HEK293 (cell line): Measurements from ENCODE around the gene WDTC1.

ENCODE experiments used
- CTCF ChIA-PET: fragments of 350-600 bp; formaldehyde crosslinking; extraction: SDS; loops from one replicate; lab custom pipeline; 2021; ENCODE audit warnings: antibody characterized with exemption; lab: Yijun Ruan, JAX
- POLR2A ChIA-PET: fragments of 300-600 bp; formaldehyde crosslinking; extraction: SDS; loops from one replicate; lab custom pipeline; 2020; ENCODE audit warnings: antibody characterized with exemption, inconsistent platforms; lab: Yijun Ruan, JAX
- H3K27ac ChIP-seq: fragments of 200-500 bp; sonication (Bioruptor generic); 2 replicates; pipeline ENCODE4 v1.5.1; 2014; ENCODE audit warnings: low read depth, low read length, control low read depth, inconsistent platforms; ENCODE audit errors: extremely low read depth
- H3K36me3 ChIP-seq, 2 experiments: fragments of 200-500 bp in 1 of 2; sonication (Bioruptor generic) in 1 of 2; 1 replicate in 1 of 2; 2 replicates in 1 of 2; pipeline ENCODE4 v1.5.1; 2014 to 2017; ENCODE audit warnings: inconsistent platforms in 2 of 2, low read length in 2 of 2; ENCODE audit not compliant: control insufficient read depth in 2 of 2, insufficient read depth in 1 of 2
- H3K4me1 ChIP-seq: fragments of 200-500 bp; sonication (Bioruptor generic); 2 replicates; pipeline ENCODE4 v1.5.1; 2014; ENCODE audit warnings: mild to moderate bottlenecking, low read length, inconsistent platforms; ENCODE audit not compliant: control insufficient read depth, insufficient read depth
- H3K4me3 ChIP-seq: 2 replicates; pipeline ENCODE4 v1.5.1; 2011; ENCODE audit warnings: low read depth, mild to moderate bottlenecking, control low read depth, low read length, moderate library complexity
- H3K9me3 ChIP-seq: fragments of 200-500 bp; sonication (Bioruptor generic); 2 replicates; pipeline ENCODE4 v1.5.1; 2014; ENCODE audit warnings: low read depth, low read length, inconsistent platforms; ENCODE audit not compliant: control insufficient read depth, insufficient read depth
- KLF9 ChIP-seq: fragments of 450-650 bp; formaldehyde crosslinking; IDR thresholded peaks from 2 replicates; pipeline ENCODE4 v1.5.1; 2016; ENCODE audit warnings: missing biosample characterization, missing genetic modification characterization, low read depth
- MEIS1 ChIP-seq: sonication (generic); formaldehyde crosslinking; IDR thresholded peaks from 2 replicates; pipeline ENCODE4 v1.8.1; 2022; ENCODE audit warnings: missing genetic modification reagents, mild to moderate bottlenecking, borderline replicate concordance
- PRDM1 ChIP-seq: fragments of 450-650 bp; formaldehyde crosslinking; IDR thresholded peaks from 2 replicates; pipeline ENCODE4; 2016; ENCODE audit warnings: missing biosample characterization, missing genetic modification characterization
- SALL2 ChIP-seq: fragments of 450-650 bp; formaldehyde crosslinking; IDR thresholded peaks from 2 replicates; pipeline ENCODE4 v1.5.0; 2017; ENCODE audit warnings: missing biosample characterization, mild to moderate bottlenecking, missing genetic modification characterization, borderline replicate concordance
- TRIM28 ChIP-seq: IDR thresholded peaks from 2 replicates; pipeline ENCODE4 v1.6.1; 2011; ENCODE audit warnings: low read length, control low read depth, borderline replicate concordance
- ZBTB8A ChIP-seq: fragments of 450-650 bp; formaldehyde crosslinking; IDR thresholded peaks from 2 replicates; pipeline ENCODE4 v1.5.1; 2016; ENCODE audit warnings: missing biosample characterization, missing genetic modification characterization
- ZFHX2 ChIP-seq: fragments of 450-650 bp; formaldehyde crosslinking; conservative IDR thresholded peaks from 2 replicates; pipeline ENCODE4 v1.5.1; 2016; ENCODE audit warnings: missing biosample characterization, missing genetic modification characterization
- ZNF146 ChIP-seq: fragments of 450-650 bp; formaldehyde crosslinking; IDR thresholded peaks from 2 replicates; pipeline ENCODE4 v1.5.1; 2016; ENCODE audit warnings: missing biosample characterization, missing genetic modification characterization
- ZNF19 ChIP-seq: fragments of 450-650 bp; formaldehyde crosslinking; IDR thresholded peaks from 2 replicates; pipeline ENCODE4; 2016; ENCODE audit warnings: missing biosample characterization, missing genetic modification characterization, low read depth
- ZNF423 ChIP-seq: fragments of 450-650 bp; formaldehyde crosslinking; IDR thresholded peaks from 2 replicates; pipeline ENCODE4 v1.5.1; 2016; ENCODE audit warnings: missing biosample characterization, missing genetic modification characterization
- ZNF549 ChIP-seq: fragments of 450-650 bp; IDR thresholded peaks from 2 replicates; pipeline ENCODE4 v1.5.1; 2018; ENCODE audit warnings: missing biosample characterization, missing genetic modification characterization, mild to moderate bottlenecking, inconsistent platforms, moderate library complexity
- ZNF555 ChIP-seq: fragments of 450-650 bp; formaldehyde crosslinking; conservative IDR thresholded peaks from 2 replicates; pipeline ENCODE4 v1.5.1; 2017; ENCODE audit warnings: missing biosample characterization, mild to moderate bottlenecking, missing genetic modification characterization, inconsistent platforms
- ZNF768 ChIP-seq: fragments of 450-650 bp; formaldehyde crosslinking; IDR thresholded peaks from 2 replicates; pipeline ENCODE4 v1.5.1; 2018; ENCODE audit warnings: missing biosample characterization, mild to moderate bottlenecking, missing genetic modification characterization
- ZNF777 ChIP-seq: fragments of 450-650 bp; formaldehyde crosslinking; IDR thresholded peaks from 2 replicates; pipeline ENCODE4 v1.5.1; 2017; ENCODE audit warnings: missing biosample characterization, missing genetic modification characterization, borderline replicate concordance
- TF ChIP-seq, protein P1 (sequence below): fragments of 450-650 bp; formaldehyde crosslinking; IDR thresholded peaks from 2 replicates; pipeline ENCODE4 v1.5.1; 2016; ENCODE audit warnings: missing biosample characterization, missing genetic modification characterization, low read depth
- TF ChIP-seq, protein P2 (sequence below): fragments of 450-650 bp; formaldehyde crosslinking; IDR thresholded peaks from 2 replicates; pipeline ENCODE4 v1.5.1; 2016; ENCODE audit warnings: missing biosample characterization, missing genetic modification characterization
- TF ChIP-seq, protein P3 (sequence below): fragments of 450-650 bp; formaldehyde crosslinking; IDR thresholded peaks from 2 replicates; pipeline ENCODE4 v1.5.1; 2016; ENCODE audit warnings: missing biosample characterization, missing genetic modification characterization
- TF ChIP-seq, protein P4 (sequence below): fragments of 450-650 bp; formaldehyde crosslinking; IDR thresholded peaks from 2 replicates; pipeline ENCODE4 v1.5.1; 2016; ENCODE audit warnings: missing biosample characterization, missing genetic modification characterization, borderline replicate concordance
- TF ChIP-seq, protein P5 (sequence below): fragments of 450-650 bp; formaldehyde crosslinking; IDR thresholded peaks from 2 replicates; pipeline ENCODE4 v1.5.1; 2016; ENCODE audit warnings: missing biosample characterization, missing genetic modification characterization
- TF ChIP-seq, protein P6 (sequence below): fragments of 450-650 bp; formaldehyde crosslinking; IDR thresholded peaks from 2 replicates; pipeline ENCODE4; 2016; ENCODE audit warnings: missing biosample characterization, missing genetic modification characterization

WDTC1 gene

DNA sequence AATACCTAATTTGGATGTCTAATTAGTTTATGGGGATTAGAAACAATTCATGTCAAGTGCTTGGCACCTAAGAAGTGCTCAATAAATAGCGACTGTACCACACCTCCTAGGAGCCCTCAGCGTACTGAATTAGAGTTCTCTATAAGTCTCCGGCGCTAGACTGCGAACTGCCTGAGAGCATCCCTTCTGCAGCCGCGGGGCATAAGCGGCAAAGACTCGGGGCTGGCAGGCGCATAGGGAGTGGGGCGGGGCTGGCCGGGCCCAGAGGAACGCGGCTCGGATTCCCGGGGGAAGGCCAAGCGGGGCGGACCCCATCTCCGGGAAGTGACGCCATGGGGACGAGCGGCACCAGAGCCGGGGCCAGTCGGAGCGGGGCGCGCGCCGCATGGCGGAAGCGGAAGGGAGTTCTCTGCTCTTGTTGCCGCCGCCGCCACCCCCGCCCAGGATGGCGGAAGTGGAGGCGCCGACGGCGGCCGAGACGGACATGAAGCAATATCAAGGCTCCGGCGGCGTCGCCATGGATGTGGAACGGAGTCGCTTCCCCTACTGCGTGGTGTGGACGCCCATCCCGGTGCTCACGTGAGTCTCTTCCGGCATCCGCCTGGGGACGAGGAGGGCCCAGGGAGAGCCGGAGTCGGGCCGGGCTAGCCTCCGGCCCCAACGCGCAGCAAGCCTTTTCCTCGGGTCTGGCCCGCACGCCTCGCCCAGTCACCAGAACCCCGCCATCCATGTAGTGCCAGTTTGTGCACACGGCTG, 87.6 kb downstream of the WDTC1 start, which contains the start of gene TMEM222 (continued):
- TF ChIP-seq, protein P1, sequence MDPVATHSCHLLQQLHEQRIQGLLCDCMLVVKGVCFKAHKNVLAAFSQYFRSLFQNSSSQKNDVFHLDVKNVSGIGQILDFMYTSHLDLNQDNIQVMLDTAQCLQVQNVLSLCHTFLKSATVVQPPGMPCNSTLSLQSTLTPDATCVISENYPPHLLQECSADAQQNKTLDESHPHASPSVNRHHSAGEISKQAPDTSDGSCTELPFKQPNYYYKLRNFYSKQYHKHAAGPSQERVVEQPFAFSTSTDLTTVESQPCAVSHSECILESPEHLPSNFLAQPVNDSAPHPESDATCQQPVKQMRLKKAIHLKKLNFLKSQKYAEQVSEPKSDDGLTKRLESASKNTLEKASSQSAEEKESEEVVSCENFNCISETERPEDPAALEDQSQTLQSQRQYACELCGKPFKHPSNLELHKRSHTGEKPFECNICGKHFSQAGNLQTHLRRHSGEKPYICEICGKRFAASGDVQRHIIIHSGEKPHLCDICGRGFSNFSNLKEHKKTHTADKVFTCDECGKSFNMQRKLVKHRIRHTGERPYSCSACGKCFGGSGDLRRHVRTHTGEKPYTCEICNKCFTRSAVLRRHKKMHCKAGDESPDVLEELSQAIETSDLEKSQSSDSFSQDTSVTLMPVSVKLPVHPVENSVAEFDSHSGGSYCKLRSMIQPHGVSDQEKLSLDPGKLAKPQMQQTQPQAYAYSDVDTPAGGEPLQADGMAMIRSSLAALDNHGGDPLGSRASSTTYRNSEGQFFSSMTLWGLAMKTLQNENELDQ: no peak
- TF ChIP-seq MEIS1 (CRISPR knock-in tag): no peak

DNA sequence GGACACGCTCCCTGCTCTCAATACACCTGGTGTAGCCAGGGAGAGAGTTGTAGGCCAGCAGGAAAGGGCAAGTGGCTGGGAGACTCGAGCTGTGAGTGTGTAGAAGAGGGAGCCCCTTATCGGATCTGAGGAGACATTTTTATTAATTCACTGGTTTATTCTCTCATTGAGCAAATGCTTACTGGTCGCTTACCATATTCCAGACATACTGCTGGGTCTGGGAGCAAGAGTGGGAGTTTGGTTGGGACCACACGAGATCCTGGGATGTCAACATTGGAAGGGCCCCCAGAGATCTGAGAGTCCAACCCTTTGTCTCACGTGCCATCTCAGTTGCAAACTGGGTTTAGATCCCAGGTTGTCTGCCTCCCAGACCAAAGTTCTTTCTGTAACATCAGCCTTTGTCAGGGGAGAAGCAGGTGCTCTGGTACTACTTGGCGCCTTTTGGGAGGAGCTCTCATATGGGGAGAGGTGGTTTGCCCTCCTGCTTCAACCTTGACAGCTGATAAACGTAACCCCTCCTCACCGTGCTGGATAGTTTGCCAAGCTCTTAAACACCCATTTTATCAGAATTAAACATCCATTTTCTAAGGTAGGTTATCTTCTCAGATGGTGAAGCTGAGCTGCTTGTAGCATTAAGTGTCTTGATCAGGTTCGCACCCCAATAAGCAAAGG, 88.3 kb downstream of the WDTC1 start:
- H3K27ac ChIP-seq: peak overlapping the region; percentile 81
- no peaks in the 10 kb centered on the region for H3K9me3 ChIP-seq
- ChIA-PET CTCF (interaction anchor here (0.6 to 3.7 kb wide), 7 partner anchors 10 to 533 kb away, joined by 3 to 24 read pairs (median 5); no protein-coding TSS in a partner anchor), POLR2A (interaction anchor here (0.6 to 1.4 kb wide), 3 partner anchors 26 to 44 kb away, joined by 3 to 4 read pairs (median 3); partner anchors contain the start of gene MAP3K6)
- H3K4me3 ChIP-seq: peak overlapping the region; percentile 88
- no peaks in the 10 kb centered on the region for H3K4me1 ChIP-seq
- 0 out of 2 replicates have a peak, but pooled peaks have one; percentile 31 for TF ChIP-seq PRDM1
- TF ChIP-seq, protein P2, sequence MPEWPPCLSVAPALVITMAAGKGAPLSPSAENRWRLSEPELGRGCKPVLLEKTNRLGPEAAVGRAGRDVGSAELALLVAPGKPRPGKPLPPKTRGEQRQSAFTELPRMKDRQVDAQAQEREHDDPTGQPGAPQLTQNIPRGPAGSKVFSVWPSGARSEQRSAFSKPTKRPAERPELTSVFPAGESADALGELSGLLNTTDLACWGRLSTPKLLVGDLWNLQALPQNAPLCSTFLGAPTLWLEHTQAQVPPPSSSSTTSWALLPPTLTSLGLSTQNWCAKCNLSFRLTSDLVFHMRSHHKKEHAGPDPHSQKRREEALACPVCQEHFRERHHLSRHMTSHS: no peak
- peaks cover 3 to 39% of the 10 kb centered on the region in 2 experiments; a peak in 2 of 3 replicates for H3K36me3 ChIP-seq

DNA sequence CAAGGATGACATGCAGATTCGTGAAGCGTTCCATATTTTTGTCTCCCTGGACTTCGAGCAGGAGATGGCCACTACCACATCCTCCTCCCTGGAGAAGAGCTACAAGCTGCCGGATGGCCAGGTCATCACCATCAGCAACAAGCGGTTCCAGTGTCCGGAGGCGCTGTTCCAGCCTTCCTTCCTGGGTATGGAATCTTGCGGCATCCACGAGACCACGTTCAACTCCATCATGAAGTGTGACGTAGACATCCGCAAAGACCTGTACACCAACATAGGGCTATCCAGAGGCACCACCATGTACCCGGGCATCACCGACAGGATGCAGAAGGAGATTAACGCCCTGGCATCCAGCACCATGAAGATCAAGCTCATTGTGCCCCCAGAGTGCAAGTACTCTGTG, 90.9 kb downstream of the WDTC1 start:
- Histone ChIP-seq H3K4me1 (no peaks in the 10 kb centered on the region), H3K4me3 (no peak overlapping the region), H3K27ac (no peak overlapping the region), H3K36me3 (peaks cover 3 to 58% of the 10 kb centered on the region in 2 experiments; a peak in 2 of 3 replicates), H3K9me3 (no peaks in the 10 kb centered on the region)
- CTCF ChIA-PET: interaction anchor here (0.6 to 3.7 kb wide), 7 partner anchors 11 to 281 kb away, joined by 3 to 19 read pairs (median 4); no protein-coding TSS in a partner anchor
- POLR2A ChIA-PET: no interaction called here
- TF ChIP-seq SALL2 (tag by site-specific recombination) (no peak), ZNF555 (tag by site-specific recombination) (no peak), ZNF423 (tag by site-specific recombination) (no peak), ZFHX2 (no peak), ZNF146 (tag by site-specific recombination) (no peak), ZBTB8A (tag by site-specific recombination) (no peak), ZNF549 (tag by site-specific recombination) (no peak), ZNF777 (tag by site-specific recombination) (no peak), TRIM28 (no peak), KLF9 (tag by site-specific recombination) (no peak), ZNF19 (no peak), ZNF768 (no peak)
- TF ChIP-seq, protein P3, sequence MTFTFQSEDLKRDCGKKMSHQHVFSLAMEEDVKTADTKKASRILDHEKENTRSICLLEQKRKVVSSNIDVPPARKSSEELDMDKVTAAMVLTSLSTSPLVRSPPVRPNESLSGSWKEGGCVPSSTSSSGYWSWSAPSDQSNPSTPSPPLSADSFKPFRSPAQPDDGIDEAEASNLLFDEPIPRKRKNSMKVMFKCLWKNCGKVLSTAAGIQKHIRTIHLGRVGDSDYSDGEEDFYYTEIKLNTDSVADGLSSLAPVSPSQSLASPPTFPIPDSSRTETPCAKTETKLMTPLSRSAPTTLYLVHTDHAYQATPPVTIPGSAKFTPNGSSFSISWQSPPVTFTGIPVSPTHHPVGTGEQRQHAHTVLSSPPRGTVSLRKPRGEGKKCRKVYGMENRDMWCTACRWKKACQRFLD (tag by site-specific recombination): no peak
- TF ChIP-seq, protein P1: no peak
- TF ChIP-seq, protein P4, sequence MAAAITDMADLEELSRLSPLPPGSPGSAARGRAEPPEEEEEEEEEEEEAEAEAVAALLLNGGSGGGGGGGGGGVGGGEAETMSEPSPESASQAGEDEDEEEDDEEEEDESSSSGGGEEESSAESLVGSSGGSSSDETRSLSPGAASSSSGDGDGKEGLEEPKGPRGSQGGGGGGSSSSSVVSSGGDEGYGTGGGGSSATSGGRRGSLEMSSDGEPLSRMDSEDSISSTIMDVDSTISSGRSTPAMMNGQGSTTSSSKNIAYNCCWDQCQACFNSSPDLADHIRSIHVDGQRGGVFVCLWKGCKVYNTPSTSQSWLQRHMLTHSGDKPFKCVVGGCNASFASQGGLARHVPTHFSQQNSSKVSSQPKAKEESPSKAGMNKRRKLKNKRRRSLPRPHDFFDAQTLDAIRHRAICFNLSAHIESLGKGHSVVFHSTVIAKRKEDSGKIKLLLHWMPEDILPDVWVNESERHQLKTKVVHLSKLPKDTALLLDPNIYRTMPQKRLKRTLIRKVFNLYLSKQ (tag by site-specific recombination): no peak
- TF ChIP-seq, protein P5, sequence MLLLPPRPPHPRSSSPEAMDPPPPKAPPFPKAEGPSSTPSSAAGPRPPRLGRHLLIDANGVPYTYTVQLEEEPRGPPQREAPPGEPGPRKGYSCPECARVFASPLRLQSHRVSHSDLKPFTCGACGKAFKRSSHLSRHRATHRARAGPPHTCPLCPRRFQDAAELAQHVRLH: no peak
- TF ChIP-seq, protein P6, sequence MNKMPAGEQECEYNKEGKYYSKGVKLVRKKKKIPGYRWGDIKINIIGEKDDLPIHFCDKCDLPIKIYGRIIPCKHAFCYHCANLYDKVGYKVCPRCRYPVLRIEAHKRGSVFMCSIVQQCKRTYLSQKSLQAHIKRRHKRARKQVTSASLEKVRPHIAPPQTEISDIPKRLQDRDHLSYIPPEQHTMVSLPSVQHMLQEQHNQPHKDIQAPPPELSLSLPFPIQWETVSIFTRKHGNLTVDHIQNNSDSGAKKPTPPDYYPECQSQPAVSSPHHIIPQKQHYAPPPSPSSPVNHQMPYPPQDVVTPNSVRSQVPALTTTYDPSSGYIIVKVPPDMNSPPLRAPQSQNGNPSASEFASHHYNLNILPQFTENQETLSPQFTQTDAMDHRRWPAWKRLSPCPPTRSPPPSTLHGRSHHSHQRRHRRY (tag by site-specific recombination): no peak
